Measurements from ENCODE around the gene C2.
"Not testable (repeated sequence)": the region's sequence is repeated elsewhere in the genome, so short reads cannot be mapped to it uniquely, and the experiment has no call there.

C2 gene

DNA sequence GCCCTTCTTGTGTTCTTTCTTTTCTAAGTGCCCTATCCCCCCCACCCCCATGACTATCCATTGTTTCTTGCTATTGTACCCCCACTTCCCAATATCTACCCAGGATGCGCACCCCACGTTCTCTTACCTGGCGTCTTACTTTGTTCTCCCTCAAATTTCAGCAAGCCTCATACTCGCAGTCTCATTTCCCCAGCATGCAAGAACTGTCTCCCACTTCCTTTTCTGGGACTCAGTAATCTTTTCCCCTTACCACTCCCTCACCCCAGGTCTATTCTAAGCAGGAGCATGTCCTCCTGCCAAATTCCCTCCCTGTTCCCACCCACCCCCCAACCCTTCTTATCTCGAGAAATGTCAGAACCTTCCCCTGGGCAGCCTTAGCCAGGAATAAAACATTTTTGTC is 28.3 kb upstream of the C2 start:
- DNase-seq, result no peak

DNA sequence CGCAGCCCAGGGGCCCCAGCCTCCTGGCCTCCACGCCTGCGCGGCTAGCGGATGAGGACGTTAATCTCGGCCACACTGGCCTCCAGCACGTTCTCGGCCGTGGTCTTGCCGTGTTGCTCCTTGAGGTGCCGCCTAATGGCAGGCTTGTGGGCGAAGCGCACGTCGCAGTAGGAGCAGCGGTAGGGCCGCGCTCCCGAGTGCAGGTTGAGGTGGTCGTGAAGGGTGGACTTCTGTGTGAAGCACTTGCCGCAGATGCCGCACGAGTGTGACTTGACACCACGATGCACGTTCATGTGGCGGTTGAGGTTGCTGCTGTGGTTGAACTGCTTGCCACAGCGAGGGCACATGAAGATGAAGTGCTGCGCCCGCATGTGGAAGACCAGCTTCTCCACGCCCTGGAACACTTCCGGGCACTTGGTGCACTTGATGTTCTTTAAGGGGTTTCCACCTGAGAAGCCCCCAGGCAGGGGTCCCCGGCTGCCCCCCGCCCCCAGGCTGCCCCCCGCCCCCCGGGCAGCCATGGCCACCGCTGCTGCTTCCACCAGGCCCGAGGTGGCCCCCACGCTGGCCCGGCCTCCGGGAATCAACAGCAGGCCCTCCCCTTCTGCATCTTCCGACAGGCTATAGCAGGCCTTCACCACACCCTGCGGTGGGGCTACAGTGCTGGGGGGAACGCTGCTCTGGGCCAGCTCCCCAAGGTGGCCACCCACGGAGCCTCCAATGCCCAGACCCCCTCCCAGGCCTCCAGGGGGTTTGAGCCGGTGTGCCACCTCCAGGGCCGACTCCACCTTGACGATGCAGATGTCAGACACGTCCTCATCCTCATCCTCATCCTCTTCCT is 27.4 kb upstream of the C2 start:
- no peak for DNase-seq

GRCh38 chr6:31900917-31901414 is 26.6 kb upstream of the C2 start:
- DNase-seq, result no peak

DNA sequence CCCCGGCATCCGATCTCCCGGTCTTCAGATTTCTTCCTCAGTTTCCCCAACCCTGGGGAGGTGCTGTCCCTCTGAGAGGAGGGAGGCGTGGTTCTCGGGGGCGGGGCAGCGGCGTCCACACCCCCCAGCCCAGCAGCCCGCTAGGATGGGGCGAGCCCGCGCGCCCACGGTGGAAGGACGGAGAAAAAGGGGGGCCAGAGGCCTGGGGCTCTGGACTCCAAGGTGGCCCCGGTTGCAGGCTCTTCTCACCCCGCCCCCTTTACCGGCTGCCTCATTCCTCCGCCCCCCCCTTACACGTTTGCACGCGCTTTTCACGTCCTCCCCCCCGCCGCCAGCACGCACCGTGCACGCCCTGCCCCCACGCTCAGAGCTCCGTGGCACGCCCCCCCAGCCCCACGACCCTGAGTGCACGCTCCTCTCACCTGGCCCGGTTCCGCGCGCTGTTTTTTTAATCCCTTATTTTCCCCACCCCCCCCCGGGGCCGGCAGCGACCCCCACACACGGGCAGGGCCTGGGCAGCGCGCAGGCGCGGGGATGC is 26.0 kb upstream of the C2 start:
- DNase-seq, result no peak

- peak; percentile 88 for DNase-seq
Measured at GRCh38 chr6:31901953-31902643, 25.4 kb upstream of the C2 start, which contains the start of gene ZBTB12. Gene ZBTB12, minus strand, starts transcription at chr6:31902086. Its CDS starts 781 bp downstream, at chr6:31901305.

- DNase-seq, result no peak
Measured at GRCh38 chr6:31903957-31904356, 23.6 kb upstream of the C2 start.

GRCh38 chr6:31905041-31905440 is 22.5 kb upstream of the C2 start:
- no peak for DNase-seq

DNA sequence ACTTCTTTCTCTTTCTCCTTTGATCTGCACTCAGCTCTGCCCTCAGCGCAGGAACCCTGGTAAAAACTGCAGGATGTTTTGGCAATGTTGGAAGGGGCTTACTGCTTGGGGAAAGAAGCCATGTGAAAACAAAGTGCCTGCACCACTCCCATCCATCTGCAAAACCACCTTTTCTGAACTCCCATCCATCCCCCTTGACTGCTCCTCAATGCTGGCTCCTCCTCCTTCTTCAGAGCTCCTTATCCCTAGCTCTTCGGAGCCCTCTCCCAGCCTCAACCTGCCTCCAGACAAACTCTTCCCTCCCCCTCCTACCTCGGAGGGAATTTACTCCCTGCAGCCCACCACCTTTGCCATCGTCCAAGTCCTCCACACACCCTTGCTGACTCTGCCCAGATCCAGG is 21.4 kb upstream of the C2 start:
- no peak for DNase-seq

GRCh38 chr6:31906727-31907126 is 20.8 kb upstream of the C2 start:
- DNase-seq, result not testable (repeated sequence)

- DNase-seq, result no peak
Measured at GRCh38 chr6:31907158-31907813, 20.2 kb upstream of the C2 start.

DNA sequence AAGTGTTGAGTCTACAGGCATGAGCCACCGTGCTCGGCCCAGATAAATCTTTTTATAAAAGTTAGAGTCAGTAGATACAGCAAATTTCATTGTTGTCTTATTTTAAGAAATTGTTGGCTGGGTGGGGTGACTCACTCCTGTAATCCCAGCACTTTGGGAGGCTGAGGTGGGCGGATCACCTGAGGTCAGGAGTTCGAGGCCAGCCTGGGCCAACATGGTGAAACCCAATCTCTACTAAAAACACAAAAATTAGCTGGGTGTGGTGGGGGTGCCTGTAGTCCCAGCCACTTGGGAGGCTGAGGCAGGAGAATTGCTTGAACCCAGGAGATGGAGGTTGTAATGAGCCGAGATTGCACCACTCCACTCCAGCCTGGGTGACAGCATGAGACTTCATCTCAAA is 19.3 kb upstream of the C2 start:
- not testable (repeated sequence) for DNase-seq

- DNase-seq, result no peak
Measured at GRCh38 chr6:31908791-31909190, 18.7 kb upstream of the C2 start.

- not testable (repeated sequence) for DNase-seq
Measured at GRCh38 chr6:31909298-31909697, 18.2 kb upstream of the C2 start.

GRCh38 chr6:31911826-31912585 is 15.5 kb upstream of the C2 start:
- DNase-seq, result no peak

- DNase-seq, result no peak
Measured at GRCh38 chr6:31915351-31915750, 12.2 kb upstream of the C2 start.

DNA sequence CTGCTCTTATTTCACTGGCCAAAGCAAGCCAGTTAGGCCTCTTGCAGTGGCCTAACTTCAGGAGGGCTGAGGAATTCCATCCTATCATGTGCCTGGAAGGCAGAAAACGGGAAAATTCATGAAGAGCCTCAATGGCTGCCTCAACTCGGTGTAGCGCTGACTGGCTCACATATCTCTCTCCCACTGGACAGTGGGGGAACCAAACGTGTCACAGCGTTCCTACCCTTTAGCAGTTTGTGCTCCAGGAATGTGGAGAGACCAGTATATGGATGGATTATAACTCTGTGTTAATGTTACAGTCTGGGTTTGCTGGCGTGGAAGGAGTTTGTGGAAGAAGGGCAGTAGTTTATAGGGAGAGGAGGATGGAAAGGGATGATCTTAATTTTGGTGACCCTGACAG is 11.8 kb upstream of the C2 start:
- DNase-seq, result no peak

GRCh38 chr6:31918069-31918720 is 9.3 kb upstream of the C2 start:
- no peak for DNase-seq

DNA sequence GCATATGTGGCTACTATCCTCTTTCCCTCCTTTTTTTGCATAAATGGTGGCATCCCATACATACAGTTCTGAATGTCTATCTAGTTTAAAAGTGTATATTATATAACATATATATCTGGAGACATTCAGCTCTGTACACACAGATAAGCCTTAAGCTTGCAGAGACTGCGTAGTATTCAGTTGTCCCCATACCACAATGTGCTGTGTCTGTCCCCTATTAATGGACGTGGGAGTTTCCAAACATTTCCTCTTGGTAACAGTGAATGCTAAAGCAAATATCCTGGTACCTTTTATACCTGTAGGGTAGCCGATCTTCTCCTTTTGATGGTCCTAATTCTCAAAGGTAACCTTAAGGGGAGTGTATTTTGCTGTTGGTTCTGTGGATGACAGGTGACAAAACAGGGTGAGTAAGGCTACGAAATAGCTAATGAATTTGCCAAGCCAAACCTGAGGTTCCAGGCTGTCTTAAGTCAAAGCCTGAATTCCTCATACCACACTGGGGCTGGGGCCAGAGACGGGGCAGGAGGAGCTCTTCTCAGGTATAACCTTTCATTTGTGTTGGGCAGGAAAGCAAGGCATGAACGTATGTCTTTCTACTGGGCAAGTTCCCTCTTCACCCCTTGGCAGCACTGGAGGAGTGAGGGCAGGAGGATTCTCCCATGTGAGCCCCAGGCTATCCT is 7.8 kb upstream of the C2 start:
- DNase-seq, result no peak

DNA sequence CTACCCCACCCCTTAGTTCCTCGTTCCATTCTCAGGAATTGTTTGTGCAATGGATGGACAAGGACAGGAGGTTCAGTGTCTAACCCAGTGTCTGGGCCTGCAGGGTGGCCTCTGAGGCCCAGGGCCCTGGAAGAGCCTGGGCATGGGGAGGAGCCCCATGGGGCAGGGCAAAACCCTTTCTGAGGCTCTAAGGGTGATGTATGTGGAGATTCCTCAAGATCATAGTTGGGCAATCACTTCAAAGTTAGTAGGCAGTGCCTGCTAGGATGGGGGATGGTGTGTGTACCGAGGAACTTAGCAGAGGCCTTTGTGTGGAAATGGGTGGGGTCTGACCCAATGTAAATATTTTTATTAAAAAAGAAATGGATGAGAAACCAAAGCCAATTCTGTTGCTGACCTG is 6.7 kb upstream of the C2 start:
- DNase-seq, result no peak

DNA sequence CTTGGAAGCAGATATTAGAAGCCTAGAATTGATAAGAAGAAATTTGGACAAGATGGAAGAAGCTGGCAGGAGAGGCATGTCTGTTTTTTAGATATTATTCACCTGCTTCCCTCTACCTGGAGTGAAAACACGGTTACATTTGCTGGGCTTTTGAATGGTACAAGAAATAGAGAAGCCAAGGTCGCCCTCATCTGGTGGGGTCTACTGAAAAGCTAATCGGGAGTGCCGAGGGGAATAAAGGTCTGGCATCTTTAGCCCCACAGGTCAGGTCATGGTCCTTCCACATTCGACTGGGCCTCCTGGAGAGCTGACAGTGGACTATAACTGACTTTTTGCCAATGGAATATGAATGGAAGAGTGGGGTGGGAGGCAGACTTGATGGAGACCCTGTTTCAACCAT is 4.6 kb upstream of the C2 start:
- DNase-seq, result no peak
